ENCODE results near the gene CNBP.
A peak's percentile ranks its signal among the peaks of the same experiment; 100 is the strongest.

Gene CNBP

DNA sequence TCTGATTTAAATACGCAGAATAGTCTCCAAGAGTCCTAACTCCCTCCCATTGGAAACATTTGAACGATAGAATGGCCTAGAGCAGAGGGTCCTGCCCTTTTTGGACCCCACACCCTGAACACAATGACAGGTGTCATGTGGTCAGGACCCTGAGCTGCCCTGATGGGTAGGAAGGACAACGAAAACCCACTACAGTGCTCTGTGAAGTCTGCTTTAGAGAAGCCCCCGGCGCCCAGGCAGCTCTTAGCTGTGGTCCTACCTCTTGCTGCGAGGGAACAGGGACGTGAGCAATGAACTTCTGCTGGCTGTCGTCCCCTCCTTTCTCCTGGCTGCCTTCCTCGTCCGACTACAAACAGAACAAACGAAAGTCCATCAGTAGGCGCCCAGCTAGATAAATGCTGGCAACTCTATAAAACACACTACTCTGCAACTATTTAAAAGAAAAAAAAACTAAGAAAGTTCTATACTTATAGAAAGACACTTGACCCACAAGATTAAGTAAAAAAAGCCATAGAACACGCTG is 53.3 kb downstream of the CNBP start:
- DNase-seq, result no peak

DNA sequence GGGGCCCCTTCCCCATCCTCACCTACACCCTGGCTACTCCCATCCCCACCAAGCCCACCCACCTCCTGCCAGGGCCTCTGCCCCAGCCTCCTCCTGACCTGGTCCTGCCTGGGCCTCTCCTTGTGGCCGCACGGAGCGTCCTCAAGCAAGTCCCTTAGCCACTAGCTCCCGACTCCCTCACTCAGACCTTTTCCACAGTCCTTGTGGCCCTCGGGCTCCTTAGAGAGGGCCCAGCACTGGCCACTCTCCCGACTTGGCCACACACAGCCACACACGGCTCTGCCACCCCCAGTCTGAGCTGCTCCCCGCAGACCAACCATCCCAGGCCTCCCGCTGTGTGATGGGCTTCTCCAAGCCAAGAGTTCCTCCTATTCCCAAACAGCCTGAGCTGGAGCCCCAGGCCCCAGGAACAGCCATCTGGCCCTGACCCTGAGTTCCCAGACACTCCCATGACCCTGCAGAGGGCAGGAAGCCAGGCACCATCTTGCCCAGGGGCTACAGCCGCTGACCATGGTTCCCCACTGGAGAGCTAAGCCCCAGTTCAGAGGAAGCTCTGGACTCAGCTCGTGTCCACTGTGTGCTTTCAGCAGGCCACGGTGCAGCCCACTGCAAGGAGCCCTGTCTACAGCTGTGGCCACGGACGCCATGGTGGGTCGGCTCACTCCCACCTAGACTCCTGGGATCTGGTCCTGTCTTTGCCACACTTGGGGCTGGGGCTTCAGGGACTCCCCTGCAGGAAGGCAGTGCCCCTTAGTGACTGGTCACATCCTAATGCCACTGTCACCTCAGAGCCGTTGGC is 55.1 kb downstream of the CNBP start:
- no peak for DNase-seq

DNA sequence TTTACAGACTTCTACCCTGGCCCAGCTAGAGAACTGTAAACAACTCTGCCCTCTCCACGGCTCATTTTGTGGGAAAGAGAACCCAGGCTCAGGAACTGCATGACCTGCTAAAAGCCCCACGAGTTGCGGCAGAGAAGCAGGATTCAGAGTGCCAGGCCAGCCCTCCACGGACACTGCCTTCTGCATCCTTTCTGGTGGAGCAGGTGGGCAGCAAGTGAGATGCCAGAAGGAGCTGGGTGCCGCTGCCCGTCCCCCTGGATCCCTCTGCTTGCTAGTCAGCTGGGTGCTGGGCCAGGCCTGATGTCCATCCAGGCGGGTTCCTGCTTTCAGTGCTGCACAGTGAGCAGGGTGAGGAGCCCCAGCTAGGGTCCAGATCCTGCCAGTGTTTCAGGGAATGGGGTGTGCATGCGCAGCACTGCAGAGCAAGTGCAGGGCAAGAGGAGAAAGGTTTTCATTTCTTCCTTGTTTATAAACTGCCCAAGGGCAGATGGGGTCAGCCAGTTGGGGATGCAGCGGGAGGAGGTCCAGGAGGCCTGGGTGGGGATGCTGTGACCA is 56.9 kb downstream of the CNBP start:
- no peak for DNase-seq

DNA sequence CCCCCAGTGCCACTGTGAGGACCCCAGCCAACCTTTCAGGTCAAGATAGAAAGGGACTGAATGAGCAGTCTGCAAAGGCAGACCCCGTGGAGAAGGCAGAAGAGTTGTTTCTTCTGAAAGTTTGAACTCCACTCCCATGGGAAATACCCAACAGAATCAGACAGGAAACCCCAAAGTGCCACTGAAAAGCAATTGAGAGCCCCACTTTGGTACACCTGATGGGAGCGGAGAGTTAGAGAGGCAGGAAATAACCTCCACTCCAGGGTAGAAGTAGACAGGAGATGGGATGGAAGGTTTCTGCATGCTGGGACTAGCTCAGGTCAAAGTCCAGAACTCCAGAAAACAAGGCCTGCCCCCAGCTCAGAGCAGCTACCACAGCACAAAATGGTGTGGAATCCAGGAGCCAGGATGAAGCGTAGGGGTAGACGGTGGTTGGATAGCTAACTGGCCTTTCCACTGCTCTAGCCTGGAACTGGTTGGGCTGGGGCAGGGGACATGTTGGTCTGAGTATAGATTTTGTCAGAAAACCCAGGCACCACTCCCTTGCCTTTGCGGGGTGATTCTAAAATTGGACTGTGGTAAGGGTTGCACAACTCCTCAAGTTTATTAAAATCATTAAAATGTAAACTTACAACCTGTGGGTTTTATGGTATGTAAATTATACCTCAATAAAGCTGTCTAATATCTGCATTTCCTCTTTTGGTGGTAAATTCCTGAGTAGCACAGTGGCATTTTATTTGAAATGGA is 60.2 kb downstream of the CNBP start:
- DNase-seq, result no peak

DNA sequence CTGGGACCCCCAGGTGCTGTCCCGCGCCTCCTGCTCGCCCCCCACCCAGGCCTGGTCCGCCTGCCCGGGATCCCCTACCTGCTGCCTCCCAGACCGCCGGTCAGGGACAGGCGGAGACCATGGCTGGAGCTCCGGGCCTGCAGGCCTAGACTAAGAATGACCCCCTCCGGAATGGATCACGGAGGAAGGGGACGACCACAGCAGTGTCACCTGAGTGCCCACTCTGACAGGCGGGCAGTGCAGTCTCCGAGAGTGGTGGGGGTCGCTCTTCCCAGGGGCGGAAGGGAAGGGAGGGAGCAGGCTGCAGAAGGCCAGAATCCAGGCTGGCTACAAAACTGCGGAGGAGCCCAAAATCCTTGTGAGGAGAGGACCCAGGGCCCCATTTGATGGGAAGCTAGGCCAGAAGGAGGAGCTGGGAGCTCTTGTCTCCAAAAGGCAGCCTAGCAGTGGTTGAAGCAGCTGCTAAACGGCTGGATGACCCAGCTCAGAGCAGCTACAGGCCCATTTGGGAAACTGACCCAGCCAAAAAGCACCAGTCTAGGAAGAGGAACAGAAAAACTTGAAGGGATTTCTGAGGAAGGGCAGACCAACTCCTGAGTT is 61.2 kb downstream of the CNBP start:
- DNase-seq, result peak; percentile 52

DNA sequence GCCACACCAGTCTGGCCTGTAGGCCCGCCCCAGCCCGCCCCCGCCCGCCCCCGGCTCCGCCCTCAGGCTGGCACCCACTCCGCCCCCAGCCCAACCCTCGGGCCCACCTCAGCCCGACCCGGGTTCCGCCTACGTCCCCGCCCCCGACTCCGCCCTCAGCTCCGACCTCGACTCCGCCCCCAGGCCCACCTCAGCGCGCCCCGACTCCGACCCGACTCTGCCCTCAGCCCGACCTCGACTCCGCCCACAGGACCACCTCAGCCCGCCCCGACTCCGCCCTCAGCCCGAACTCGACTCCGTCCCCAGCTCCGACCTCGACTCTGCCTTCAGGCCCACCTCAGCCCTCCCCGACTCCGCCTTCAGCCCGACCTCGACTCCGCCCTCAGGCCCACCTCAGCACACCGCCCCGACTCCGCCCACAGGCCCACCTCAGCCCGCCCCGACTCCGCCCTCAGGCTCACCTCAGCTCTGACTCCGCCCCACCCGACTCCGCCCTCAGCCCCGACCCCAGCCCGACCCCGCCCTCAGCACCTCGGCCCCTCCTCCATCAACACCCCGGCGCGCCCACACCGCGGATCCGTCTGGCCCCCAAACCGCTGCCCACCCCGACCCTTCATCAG is 61.8 kb downstream of the CNBP start, which contains the start of gene RAB43:
RAB43 (minus strand) TSS at position 13 of the 620 bp plus-strand sequence. CDS start 315 bp downstream, outside the sequence.
- peak; percentile 96 for DNase-seq

DNA sequence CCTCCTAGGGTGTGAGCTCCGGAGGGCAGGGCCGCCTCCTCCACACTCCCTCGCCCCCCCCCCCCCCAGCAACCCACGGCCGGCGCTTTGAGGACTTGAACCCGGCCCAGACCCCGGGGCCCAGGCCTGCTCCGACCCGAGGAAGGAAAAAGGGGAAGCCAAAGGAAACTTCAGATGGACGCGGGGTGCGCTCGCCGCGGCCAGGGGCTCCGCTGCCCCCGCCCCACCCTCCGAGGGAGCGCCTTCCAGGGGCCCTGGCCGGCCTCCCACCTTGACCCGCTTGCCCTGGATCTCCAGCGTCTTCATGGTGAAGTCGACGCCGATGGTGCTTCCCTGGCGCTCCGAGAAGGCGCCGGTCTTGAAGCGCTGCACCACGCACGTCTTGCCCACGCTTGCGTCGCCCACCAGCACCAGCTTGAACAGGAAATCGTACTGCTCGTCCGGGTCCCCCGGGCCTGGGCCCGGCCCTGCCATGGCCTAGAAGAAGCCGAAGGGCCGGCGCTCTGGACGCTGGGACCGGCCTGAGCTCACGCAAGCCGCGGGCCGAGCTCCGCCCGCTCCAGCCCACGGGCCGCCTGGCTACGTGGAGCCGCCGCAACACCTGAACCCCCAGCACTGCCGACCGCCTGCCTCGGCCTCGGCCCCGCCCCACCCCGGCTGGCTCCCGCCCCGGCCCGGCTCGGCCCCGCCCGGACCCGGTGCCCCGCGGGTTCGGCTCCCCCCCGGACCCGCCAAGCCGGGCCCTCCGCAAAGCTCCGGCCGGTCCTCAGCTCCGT is 62.5 kb downstream of the CNBP start:
- DNase-seq, result no peak

DNA sequence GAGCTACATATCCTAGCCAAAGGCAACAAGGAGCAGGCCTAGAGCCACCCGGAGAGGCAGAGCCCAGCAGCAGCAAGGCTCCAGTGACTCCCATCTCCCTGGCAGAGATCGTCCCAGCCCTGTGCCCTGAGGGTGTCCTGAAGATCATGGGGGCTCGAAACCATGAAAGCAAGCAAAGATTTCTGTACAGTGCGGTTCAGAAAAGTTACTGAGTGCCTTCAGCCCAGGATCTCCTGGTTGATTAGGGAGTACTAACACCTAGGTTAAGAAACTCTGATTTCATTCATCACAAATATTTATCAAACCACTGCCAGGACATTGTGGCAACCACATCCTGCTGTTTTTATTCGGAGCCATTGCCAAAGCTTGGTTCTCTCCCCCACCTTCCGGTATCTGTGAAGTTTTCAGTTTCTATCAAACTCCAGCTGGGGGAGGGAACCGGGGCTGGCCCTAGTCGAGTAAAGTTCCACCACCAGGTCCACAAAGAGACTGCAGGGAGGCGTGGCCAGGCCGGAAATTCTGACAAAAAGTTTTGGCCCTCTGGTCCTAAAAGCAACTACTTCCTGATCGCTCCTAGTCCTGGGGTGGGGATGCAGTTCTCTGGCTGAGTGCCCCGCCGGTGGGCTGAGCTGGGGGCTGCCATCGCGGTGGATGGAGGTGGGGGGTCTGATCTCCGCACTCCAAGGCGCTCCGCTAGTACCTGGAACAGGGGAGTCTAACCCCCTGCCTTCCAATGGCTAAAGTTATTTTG is 63.3 kb downstream of the CNBP start:
- peak; percentile 90 for DNase-seq

DNA sequence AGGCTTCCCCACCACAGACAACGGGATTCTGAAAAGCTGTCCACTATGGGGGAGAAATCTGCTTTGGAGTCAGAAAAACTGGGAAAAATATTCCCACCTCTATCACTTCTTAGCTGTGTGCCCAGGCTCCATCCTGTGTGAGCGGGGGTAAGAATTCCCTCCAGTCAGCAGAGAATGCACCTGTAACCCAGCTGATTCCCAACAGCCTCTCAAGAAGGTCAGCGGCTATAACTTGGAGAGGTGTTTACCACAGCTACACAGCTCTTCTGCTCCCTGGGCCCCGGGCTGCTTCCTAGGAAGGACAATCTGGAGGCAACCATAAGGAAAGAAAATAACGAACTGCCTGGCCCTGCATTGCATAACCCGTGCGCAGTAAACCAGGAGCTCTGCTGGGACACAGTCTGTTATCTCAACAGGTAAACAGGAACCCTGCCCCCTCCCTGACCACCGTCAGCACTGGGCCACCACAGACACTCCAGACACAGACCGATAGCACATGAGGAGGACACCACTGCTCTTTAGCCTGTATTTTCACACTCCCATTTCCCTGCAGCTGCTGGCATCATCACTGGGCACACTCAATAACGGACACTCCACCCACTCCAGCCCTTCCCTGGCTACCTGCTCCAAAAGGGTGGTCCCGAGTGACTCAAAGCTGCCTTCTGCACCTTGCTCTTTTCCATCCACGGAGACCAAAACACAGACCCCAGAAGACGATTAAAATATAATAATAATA is 64.2 kb downstream of the CNBP start:
- DNase-seq, result no peak

DNA sequence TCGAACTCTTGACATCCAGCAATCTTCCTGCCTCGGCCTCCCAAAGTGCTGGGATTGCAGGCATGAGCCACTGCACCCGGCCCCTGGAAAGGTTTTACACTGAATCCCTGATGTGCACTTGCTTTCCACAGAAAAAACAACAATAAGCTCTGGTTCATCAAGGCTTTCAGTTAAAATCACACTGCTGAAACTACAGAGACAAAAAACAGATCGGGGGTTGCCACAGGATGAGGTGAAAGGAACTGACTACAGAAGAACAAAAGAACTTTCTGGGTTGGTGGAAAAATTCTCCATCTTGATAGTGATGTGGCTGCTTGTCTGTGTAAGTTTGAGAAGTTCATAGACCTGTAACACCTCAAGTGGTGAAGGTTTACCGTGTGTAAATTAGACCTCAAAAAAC is 65.0 kb downstream of the CNBP start:
- no peak for DNase-seq
